OCI-LY3 (cell line): ENCODE data around the gene UNC5A.

Experiments
- EZH2phosphoT487 ChIP-seq: fragments of 200-600 bp; shearing (Covaris generic); IDR thresholded peaks from 2 replicates; pipeline ENCODE4 v1.6.1; 2018; ENCODE audit warnings: antibody characterized with exemption, mixed run types, low read depth
- TF ChIP-seq, protein P1 (sequence below): fragments of 200-600, 300-600 bp; sonication (generic); IDR thresholded peaks from 2 replicates; pipeline ENCODE4 v1.5.1; 2014; ENCODE audit warnings: antibody characterized with exemption, low read length, low read depth

DNA sequence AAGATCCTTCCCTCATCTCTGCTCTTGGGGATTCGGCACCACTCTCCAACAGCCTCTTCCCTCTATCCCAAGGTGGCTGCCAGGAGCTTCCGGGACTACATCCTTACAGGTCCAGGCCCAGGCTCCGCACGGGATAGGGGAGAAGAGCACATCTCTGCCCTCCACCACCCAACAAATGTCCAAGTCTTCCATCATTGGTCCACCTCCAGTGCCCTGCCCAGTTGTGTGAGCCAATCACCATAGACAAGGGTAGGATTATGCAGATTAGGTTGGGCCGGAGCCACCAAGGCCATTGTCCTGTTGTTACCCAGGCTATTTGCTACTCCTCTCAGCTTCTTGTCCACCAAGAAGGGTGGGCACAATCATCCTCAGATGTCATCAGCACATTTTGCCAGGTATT, 9.1 kb downstream of the UNC5A start:
- TF ChIP-seq, protein P1, sequence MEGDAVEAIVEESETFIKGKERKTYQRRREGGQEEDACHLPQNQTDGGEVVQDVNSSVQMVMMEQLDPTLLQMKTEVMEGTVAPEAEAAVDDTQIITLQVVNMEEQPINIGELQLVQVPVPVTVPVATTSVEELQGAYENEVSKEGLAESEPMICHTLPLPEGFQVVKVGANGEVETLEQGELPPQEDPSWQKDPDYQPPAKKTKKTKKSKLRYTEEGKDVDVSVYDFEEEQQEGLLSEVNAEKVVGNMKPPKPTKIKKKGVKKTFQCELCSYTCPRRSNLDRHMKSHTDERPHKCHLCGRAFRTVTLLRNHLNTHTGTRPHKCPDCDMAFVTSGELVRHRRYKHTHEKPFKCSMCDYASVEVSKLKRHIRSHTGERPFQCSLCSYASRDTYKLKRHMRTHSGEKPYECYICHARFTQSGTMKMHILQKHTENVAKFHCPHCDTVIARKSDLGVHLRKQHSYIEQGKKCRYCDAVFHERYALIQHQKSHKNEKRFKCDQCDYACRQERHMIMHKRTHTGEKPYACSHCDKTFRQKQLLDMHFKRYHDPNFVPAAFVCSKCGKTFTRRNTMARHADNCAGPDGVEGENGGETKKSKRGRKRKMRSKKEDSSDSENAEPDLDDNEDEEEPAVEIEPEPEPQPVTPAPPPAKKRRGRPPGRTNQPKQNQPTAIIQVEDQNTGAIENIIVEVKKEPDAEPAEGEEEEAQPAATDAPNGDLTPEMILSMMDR: no peak
- no peak for TF ChIP-seq EZH2phosphoT487
